IMR-90 (cell line): ENCODE results near the gene ZXDC. TPM values are rescaled to one million over a fixed set of nuclear protein-coding genes. Genes with fewer than 3 reads are reported as not detected.

ENCODE experiments used
- ATAC-seq: fragments of 200-7000 bp; cut with Tn5 transposase; 2 replicates; pipeline ENCODE4 v1.9.1; 2020; ENCODE audit warnings: low read depth, mild to moderate bottlenecking, moderate library complexity
- BruUV-seq: library from RNA; stranded (reverse); fragments of 400-500 nt; replicated peaks from 2 replicates; lab custom pipeline; 2021; lab: Mats Ljungman, UMichigan
- CTCF ChIA-PET: fragments of 300-600 bp; formaldehyde crosslinking; extraction: SDS; loops from one replicate; lab custom pipeline; 2021; ENCODE audit warnings: antibody characterized with exemption; lab: Yijun Ruan, JAX
- POLR2A ChIA-PET: fragments of 300-600 bp; sonication (Branson Sonifier 250); formaldehyde crosslinking; loops from one replicate; lab custom pipeline; 2022; ENCODE audit warnings: antibody characterized with exemption; ENCODE audit not compliant: unreplicated experiment; lab: Charles Lee
- DNase-seq: peaks from one replicate; pipeline ENCODE4 v3.0.0; 2013
- H2AFZ ChIP-seq: replicated peaks from 2 replicates; pipeline ENCODE3; 2013; ENCODE audit warnings: low read length, mild to moderate bottlenecking; ENCODE audit not compliant: poor library complexity
- H2AK5ac ChIP-seq: 2 replicates; pipeline ENCODE4 v1.6.1; 2013; ENCODE audit warnings: low read depth, low read length, inconsistent platforms
- H2AK9ac ChIP-seq: replicated peaks from 2 replicates; pipeline ENCODE3; 2013; ENCODE audit warnings: mild to moderate bottlenecking, low read depth, low read length, moderate library complexity; ENCODE audit not compliant: poor library complexity
- H2BK120ac ChIP-seq: 2 replicates; pipeline ENCODE4 v1.6.1; 2013; ENCODE audit warnings: low read depth, low read length, inconsistent platforms
- H2BK15ac ChIP-seq: 3 replicates; pipeline ENCODE4 v1.6.1; 2013; ENCODE audit warnings: low read depth, low read length, inconsistent platforms
- H2BK20ac ChIP-seq: 2 replicates; pipeline ENCODE4 v1.6.1; 2013; ENCODE audit warnings: low read depth, mild to moderate bottlenecking, inconsistent platforms, low read length, moderate library complexity
- H2BK5ac ChIP-seq: 2 replicates; pipeline ENCODE4 v1.6.1; 2013; ENCODE audit warnings: mild to moderate bottlenecking, low read depth, low read length, inconsistent platforms; ENCODE audit not compliant: poor library complexity, severe bottlenecking
- H3K14ac ChIP-seq: replicated peaks from 2 replicates; pipeline ENCODE4 v1.6.1; 2013; ENCODE audit warnings: low read depth, low read length, inconsistent platforms
- H3K18ac ChIP-seq: 2 replicates; pipeline ENCODE4 v1.6.1; 2013; ENCODE audit warnings: low read depth, low read length, control low read depth
- H3K23ac ChIP-seq: 2 replicates; pipeline ENCODE4 v1.6.1; 2013; ENCODE audit warnings: low read depth, low read length, inconsistent platforms
- H3K27ac ChIP-seq: 2 replicates; pipeline ENCODE4 v1.5.1; 2013; ENCODE audit warnings: mild to moderate bottlenecking, control low read depth, low read length; ENCODE audit not compliant: insufficient read depth
- H3K27me3 ChIP-seq: 2 replicates; pipeline ENCODE4 v1.6.1; 2013; ENCODE audit warnings: low read length; ENCODE audit not compliant: control insufficient read depth, insufficient read depth
- H3K36me3 ChIP-seq: 2 replicates; pipeline ENCODE4 v1.6.1; 2013; ENCODE audit warnings: low read length, mixed read lengths; ENCODE audit not compliant: control insufficient read depth, insufficient read depth
- H3K4ac ChIP-seq: 2 replicates; pipeline ENCODE4 v1.6.1; 2013; ENCODE audit warnings: low read depth, low read length, inconsistent platforms
- H3K4me1 ChIP-seq: 2 replicates; pipeline ENCODE4 v1.6.1; 2013; ENCODE audit warnings: low read length, mixed read lengths; ENCODE audit not compliant: control insufficient read depth, insufficient read depth
- H3K4me2 ChIP-seq: 2 replicates; pipeline ENCODE4 v1.6.1; 2013; ENCODE audit warnings: low read depth, mild to moderate bottlenecking, control low read depth, low read length, moderate library complexity
- H3K4me3 ChIP-seq: 2 replicates; pipeline ENCODE4 v1.5.1; 2013; ENCODE audit warnings: low read depth, mild to moderate bottlenecking, control low read depth, low read length, moderate library complexity; ENCODE audit not compliant: insufficient read depth
- H3K56ac ChIP-seq: 2 replicates; pipeline ENCODE4 v1.6.1; 2013; ENCODE audit warnings: low read length, inconsistent platforms; ENCODE audit not compliant: insufficient read depth; ENCODE audit errors: extremely low read depth
- H3K79me1 ChIP-seq, 2 experiments: 2 replicates each; pipeline ENCODE4 v1.6.1; 2013; ENCODE audit warnings: low read length in 2 of 2, inconsistent platforms in 1 of 2, low read depth in 1 of 2
- H3K9ac ChIP-seq: 2 replicates; pipeline ENCODE4 v1.6.1; 2013; ENCODE audit warnings: low read depth, low read length, control low read depth
- H3K9me1 ChIP-seq: 2 replicates; pipeline ENCODE4 v1.6.1; 2013; ENCODE audit warnings: low read length, inconsistent platforms; ENCODE audit not compliant: insufficient read depth
- H3K9me3 ChIP-seq: 2 replicates; pipeline ENCODE4 v1.6.1; 2013; ENCODE audit warnings: low read length; ENCODE audit not compliant: control insufficient read depth, insufficient read depth
- H4K20me1 ChIP-seq: 2 replicates; pipeline ENCODE4 v1.6.1; 2013; ENCODE audit warnings: low read length, inconsistent platforms; ENCODE audit not compliant: insufficient read depth
- H4K5ac ChIP-seq: 2 replicates; pipeline ENCODE4 v1.6.1; 2013; ENCODE audit warnings: mild to moderate bottlenecking, low read depth, low read length, control low read depth
- H4K8ac ChIP-seq, 2 experiments: 2 replicates each; pipeline ENCODE4 v1.6.1; 2013; ENCODE audit warnings: low read depth in 2 of 2, low read length in 2 of 2, control low read depth in 1 of 2, inconsistent platforms in 1 of 2
- H4K91ac ChIP-seq: 2 replicates; pipeline ENCODE4 v1.6.1; 2013; ENCODE audit warnings: low read depth, low read length, inconsistent platforms; ENCODE audit not compliant: insufficient read depth
- BHLHE40 ChIP-seq: fragments of 150-350 bp; IDR thresholded peaks from 2 replicates; pipeline ENCODE4 v1.6.1; 2016; ENCODE audit warnings: mild to moderate bottlenecking, low read depth, low read length
- RFX5 ChIP-seq: IDR thresholded peaks from 2 replicates; pipeline ENCODE4 v1.8.0; 2012; ENCODE audit warnings: low read depth, mild to moderate bottlenecking, low read length, moderate library complexity
- WGBS, 2 experiments: methylation state at CpG; one replicate each; pipeline versions ENCODE4 v1.1.5 to v1.1.7; 2013; ENCODE audit warnings: missing lambda C conversion rate in 2 of 2; ENCODE audit not compliant: insufficient read length in 1 of 2; ENCODE audit errors: extremely low coverage in 2 of 2; 5-methylcytosine and 5-hydroxymethylcytosine counted together
- dilution Hi-C: fragments of 300-500 bp; cut with HindIII; formaldehyde crosslinking; loops from one replicate; pipeline ENCODE4 v1.14.3; 2018; ENCODE audit warnings: low sequenced_read_pairs; ENCODE audit not compliant: unreplicated experiment
- in situ Hi-C: fragments of 300-500 bp; cut with MboI; formaldehyde crosslinking; loops from 3 replicates; pipeline ENCODE4 v1.14.3; 2019; ENCODE audit warnings: low sequenced_read_pairs, inconsistent platforms, mixed read lengths
- intact Hi-C: fragments of 100-400 bp; cut with micrococcal nuclease; formaldehyde crosslinking; loops from 2 replicates; pipeline ENCODE4 v1.10.0; 2022
- polyA plus RNA-seq, 3 experiments: library from polyadenylated mRNA; depleted of rRNA; stranded (reverse); fragments of >200 nt; gene quantifications; 2 replicates each; pipeline ENCODE4 v1.2.3, GENCODE V29; 2012; ENCODE audit warnings: low replicate concordance in 1 of 3
- total RNA-seq: library from RNA; depleted of rRNA; stranded (reverse); fragments of >200 nt; gene quantifications from 2 replicates; pipeline ENCODE4 v1.2.3, GENCODE V29; 2012

Gene ZXDC
- total and polyA plus RNA-seq, 2 of the 4 experiments (the other 2 are of a cell fraction): 11.5 to 14.3 TPM

GRCh38 chr3:126446791-126447190, 28.9 kb downstream of the ZXDC start:
- no peak overlapping the region for H2AK5ac ChIP-seq
- peaks cover 0 to 5% of the 10 kb centered on the region in 2 experiments; a peak in 3 of 4 replicates for H3K79me1 ChIP-seq
- peaks cover 8% of the 10 kb centered on the region; the same call in 1 of the 2 replicates for H4K20me1 ChIP-seq
- H3K4ac ChIP-seq: no peak overlapping the region
- ChIA-PET CTCF (no interaction called here), POLR2A (no interaction called here)
- no peak overlapping the region for H2BK5ac ChIP-seq
- H3K9me3 ChIP-seq: no peaks in the 10 kb centered on the region
- no peak overlapping the region for H2BK120ac ChIP-seq
- H4K91ac ChIP-seq: no peak overlapping the region
- H3K36me3 ChIP-seq: peaks cover 7% of the 10 kb centered on the region
- H3K23ac ChIP-seq: no peak overlapping the region
- H2AFZ ChIP-seq: no peak overlapping the region
- peaks cover 9% of the 10 kb centered on the region for H3K4me1 ChIP-seq
- peak overlapping the region; percentile 41; the same call in 1 of the 2 replicates for H3K4me2 ChIP-seq
- WGBS, 2 experiments: no CpG with 5 or more reads among the region's 2 CpGs
- DNase-seq: peak; percentile 51
- H3K14ac ChIP-seq: no peak overlapping the region
- no peak overlapping the region for H2BK15ac ChIP-seq
- peak; percentile 77 for ATAC-seq
- no peak for TF ChIP-seq BHLHE40
- TF ChIP-seq RFX5: no peak
- no peaks in the 10 kb centered on the region for H3K27me3 ChIP-seq
- no peak overlapping the region for H3K18ac ChIP-seq
- H3K56ac ChIP-seq: no peak overlapping the region
- dilution Hi-C loops (no loop called here), intact Hi-C loops (no loop called here), in situ Hi-C loops (no loop called here)
- H3K9ac ChIP-seq: no peak overlapping the region
- H2BK20ac ChIP-seq: no peak overlapping the region
- no TSS peak for BruUV-seq
- no peak overlapping the region for H4K8ac ChIP-seq
- no peak overlapping the region for H4K5ac ChIP-seq
- H3K27ac ChIP-seq: no peak overlapping the region
- no peak overlapping the region for H3K4me3 ChIP-seq
- peaks cover 19% of the 10 kb centered on the region; the same call in 1 of the 2 replicates for H3K9me1 ChIP-seq
- no peak overlapping the region for H2AK9ac ChIP-seq
